Measurements from ENCODE around the gene COA7. TPM values are rescaled to one million over a fixed set of nuclear protein-coding genes. Genes with fewer than 3 reads are reported as not detected.

The COA7 gene
- total RNA-seq, 3 donors from 2014 or later: 18.6 to 22.0 (median 20.3) TPM

GRCh38 chr1:52707927-52708655, 9.9 kb upstream of the COA7 start:
- TF ChIP-seq, protein P1, sequence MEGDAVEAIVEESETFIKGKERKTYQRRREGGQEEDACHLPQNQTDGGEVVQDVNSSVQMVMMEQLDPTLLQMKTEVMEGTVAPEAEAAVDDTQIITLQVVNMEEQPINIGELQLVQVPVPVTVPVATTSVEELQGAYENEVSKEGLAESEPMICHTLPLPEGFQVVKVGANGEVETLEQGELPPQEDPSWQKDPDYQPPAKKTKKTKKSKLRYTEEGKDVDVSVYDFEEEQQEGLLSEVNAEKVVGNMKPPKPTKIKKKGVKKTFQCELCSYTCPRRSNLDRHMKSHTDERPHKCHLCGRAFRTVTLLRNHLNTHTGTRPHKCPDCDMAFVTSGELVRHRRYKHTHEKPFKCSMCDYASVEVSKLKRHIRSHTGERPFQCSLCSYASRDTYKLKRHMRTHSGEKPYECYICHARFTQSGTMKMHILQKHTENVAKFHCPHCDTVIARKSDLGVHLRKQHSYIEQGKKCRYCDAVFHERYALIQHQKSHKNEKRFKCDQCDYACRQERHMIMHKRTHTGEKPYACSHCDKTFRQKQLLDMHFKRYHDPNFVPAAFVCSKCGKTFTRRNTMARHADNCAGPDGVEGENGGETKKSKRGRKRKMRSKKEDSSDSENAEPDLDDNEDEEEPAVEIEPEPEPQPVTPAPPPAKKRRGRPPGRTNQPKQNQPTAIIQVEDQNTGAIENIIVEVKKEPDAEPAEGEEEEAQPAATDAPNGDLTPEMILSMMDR (IDR thresholded peaks at IDR 0.05): no peak
- peak; percentile 73 for ATAC-seq

DNA sequence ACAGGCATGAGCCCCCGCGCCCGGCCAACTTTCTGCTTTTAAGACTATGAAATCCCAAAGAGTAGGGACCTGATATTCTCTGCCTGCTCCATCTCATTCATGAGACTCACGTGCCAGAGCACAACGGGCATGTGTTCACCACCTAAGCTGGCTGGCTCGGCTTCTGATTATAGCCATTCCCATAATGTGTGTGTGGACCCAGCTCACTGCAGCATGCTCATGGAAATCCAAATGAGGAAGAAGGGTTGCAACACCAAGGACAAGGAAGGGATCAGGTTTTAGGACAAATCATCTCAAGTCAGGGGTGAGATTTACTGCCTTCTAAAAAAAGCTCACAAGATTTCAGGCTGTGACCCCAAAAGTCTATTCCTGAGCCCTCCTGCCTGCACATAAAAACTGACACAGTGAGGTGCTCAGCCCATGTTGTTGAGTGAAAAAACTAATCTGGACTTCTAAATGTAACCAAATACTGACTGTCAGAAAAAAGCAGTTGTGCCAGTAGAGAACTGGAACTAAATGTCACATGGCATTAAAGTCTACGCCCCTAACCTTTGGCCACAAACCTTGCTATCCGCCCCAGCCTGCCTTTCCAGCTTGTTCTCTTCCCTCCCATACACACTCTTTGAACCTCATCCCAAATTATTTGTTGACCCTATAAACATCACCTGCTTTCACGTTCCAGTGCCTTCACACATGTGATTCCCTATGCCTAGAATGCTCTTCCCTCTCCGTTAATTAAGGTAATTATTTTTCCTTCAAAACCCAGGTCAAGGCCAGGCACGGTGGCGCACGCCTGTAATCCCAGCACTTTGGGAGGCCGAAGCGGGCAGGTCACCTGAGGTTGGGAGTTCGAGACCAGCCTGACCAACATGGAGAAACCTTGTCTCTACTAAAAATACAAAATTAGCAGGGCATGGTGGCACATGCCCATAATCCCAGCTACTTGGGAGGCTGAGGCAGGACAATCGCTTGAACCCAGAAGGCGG, 9.1 kb upstream of the COA7 start:
- intact Hi-C loops (cut with DNase I, micrococcal nuclease): no loop called here
- peaks cover 18% of the 10 kb centered on the region for H3K4me1 ChIP-seq (ENCODE audit: low read depth)
- no peaks in the 10 kb centered on the region for H3K36me3 ChIP-seq (ENCODE audit: low read depth)
- no peak overlapping the region for H3K4me3 ChIP-seq
- peak; percentile 68 for ATAC-seq
- TF ChIP-seq, protein P1 (IDR thresholded peaks at IDR 0.05): no peak
- no peaks in the 10 kb centered on the region for H3K9me3 ChIP-seq
- DNase-seq: peak; percentile 57 to 75 (median 59)

More at GRCh38 chr1:52707927-52708655, 9.9 kb upstream of the COA7 start:
- DNase-seq: no peak
- no peaks in the 10 kb centered on the region for H3K9me3 ChIP-seq
- peaks cover 18% of the 10 kb centered on the region for H3K4me1 ChIP-seq (ENCODE audit: low read depth)
- intact Hi-C loops (cut with DNase I, micrococcal nuclease): no loop called here
- H3K36me3 ChIP-seq (ENCODE audit: low read depth): no peaks in the 10 kb centered on the region
- H3K4me3 ChIP-seq: no peak overlapping the region

DNA sequence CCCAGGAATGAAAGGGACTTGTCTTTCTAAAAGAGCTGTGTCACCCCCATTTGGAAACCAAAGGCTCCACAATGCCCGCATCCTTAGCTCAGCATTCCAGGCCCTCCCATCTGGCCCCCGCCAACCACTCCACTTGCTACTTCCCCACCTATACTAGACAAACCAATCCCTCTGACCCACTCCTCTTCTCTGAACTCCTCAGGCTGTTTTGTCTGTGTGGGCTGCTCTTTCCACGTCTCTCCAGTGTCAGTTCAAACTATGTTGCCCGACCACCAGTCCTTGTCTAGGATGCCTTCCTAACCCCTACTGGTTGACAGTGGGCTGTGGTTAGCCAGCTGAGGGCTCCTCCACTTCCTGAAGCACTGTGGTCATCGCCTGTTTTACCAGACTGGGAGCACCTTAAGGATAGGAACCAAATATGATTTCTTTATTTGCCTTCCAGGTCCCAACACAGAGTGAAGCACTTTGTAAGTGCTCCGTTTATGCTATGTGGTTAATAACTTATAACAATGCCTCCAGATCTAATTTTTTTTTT, 8.1 kb upstream of the COA7 start:
- intact Hi-C loops (cut with DNase I, micrococcal nuclease): no loop called here

DNA sequence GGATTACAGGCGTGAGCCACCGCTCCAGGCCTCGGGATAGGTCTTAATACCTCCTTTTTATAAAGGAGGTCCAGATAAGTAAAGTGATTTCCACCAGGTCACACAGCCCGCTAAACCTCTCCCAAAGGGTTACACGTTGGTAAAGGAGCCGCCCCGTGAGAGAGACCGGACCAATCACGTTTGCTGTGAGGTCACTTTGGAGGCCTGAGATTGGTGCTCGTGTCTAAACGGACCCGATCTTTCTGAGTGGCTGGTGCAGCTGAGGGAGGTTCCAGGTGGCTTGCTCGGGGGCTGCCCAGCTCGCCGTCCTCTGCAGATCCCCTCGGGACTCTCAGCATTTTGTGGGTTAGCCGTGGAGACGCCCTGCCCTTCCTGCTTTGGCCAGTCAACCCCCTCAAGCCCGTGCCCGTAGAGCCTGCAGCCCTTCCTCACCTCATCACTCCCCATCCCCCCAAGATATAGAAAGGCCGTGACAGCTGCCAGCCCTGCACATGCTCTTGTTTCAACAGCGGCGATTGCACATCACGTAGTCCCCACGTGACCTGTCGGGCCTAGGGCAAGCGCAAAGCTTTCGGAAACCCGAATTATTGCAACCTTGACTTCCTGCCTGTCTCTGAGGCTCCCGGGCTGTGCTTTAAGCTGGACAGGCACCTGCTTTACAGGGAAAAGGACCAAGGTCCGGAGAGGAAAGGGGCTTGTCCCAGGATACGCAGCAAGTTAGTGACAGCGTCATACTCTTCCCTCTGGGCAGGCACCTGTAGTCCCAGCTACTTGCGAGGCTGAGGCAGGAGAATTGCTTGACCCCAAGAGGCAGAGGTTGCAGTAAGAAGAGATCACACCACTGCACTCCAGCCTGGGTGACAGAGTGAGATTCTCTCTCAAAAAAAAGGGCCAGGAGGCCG, 5.0 kb upstream of the COA7 start:
- peak; percentile 88 to 94 (median 91) for DNase-seq
- H3K9me3 ChIP-seq: no peaks in the 10 kb centered on the region
- TF ChIP-seq, protein P1 (IDR thresholded peaks at IDR 0.05): no peak
- peaks cover 27% of the 10 kb centered on the region for H3K4me1 ChIP-seq (ENCODE audit: low read depth)
- ATAC-seq: peak; percentile 79
- no peaks in the 10 kb centered on the region for H3K36me3 ChIP-seq (ENCODE audit: low read depth)
- peak overlapping the region; percentile 12 for H3K4me3 ChIP-seq
- intact Hi-C loops (cut with DNase I, micrococcal nuclease): no loop called here

More for the DNA sequence above, 8.1 kb upstream of the COA7 start:
- no peaks in the 10 kb centered on the region for H3K36me3 ChIP-seq (ENCODE audit: low read depth)
- H3K4me3 ChIP-seq: no peak overlapping the region
- DNase-seq (no peak), ATAC-seq (no peak)
- TF ChIP-seq, protein P1 (IDR thresholded peaks at IDR 0.05): no peak
- no peaks in the 10 kb centered on the region for H3K9me3 ChIP-seq
- H3K4me1 ChIP-seq (ENCODE audit: low read depth): peaks cover 18% of the 10 kb centered on the region

DNA sequence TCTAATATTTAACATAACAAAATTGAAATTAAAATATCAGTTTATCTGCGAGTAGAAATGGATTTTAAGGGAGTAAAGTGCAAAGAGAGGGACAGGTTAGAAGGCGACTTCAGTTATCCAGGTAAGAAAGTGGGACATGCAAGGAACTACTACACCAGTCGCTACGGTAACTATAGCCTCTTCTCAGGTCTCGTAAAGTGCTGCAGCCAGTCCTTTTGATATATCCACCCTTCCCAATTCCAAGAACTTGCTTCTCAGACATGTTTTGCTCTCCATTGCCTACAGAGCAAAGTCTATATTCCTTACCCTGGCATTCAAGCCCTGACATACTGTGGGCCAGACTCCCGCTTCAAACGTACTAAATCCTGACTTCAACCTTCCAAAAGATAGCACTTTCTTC, 2.5 kb downstream of the COA7 start:
- DNase-seq (no peak), ATAC-seq (no peak)
- TF ChIP-seq, protein P1 (IDR thresholded peaks at IDR 0.05): no peak
- peaks cover 13% of the 10 kb centered on the region for H3K4me1 ChIP-seq (ENCODE audit: low read depth)
- intact Hi-C loops (cut with DNase I, micrococcal nuclease): no loop called here
- H3K9me3 ChIP-seq: no peaks in the 10 kb centered on the region
- no peak overlapping the region for H3K4me3 ChIP-seq
- H3K36me3 ChIP-seq (ENCODE audit: low read depth): peaks cover 6% of the 10 kb centered on the region

Data from mucosa of descending colon (tissue), 3 donors.